ENCODE results near the gene FABP6. TPM values are rescaled to one million over a fixed set of nuclear protein-coding genes. Genes with fewer than 3 reads are reported as not detected.
"Not testable (repeated sequence)": the region's sequence is repeated elsewhere in the genome, so short reads cannot be mapped to it uniquely, and the experiment has no call there.

Gene FABP6
- total RNA-seq, 4 donors from 2014 or later: 2.5 TPM; not detected in 3

GRCh38 chr5:160186480-160186879 is 42.8 kb upstream of the FABP6 start:
- 90% methylated on average over 5 of the region's 5 CpGs for WGBS
- DNase-seq (ENCODE audit: low spot score in 2 of 2): no peak
- H3K4me3 ChIP-seq: no peak overlapping the region
- TF ChIP-seq EP300 (IDR thresholded peaks at IDR 0.05): no peak
- TF ChIP-seq POLR2A (IDR thresholded peaks at IDR 0.05): no peak
- TF ChIP-seq POLR2AphosphoS5 (IDR thresholded peaks at IDR 0.05): no peak
- TF ChIP-seq CTCF (IDR thresholded peaks at IDR 0.05): no peak
- H3K27me3 ChIP-seq: no peaks in the 10 kb centered on the region
- peaks cover 13% of the 10 kb centered on the region for H3K4me1 ChIP-seq
- no peaks in the 10 kb centered on the region for H3K9me3 ChIP-seq
- no peaks in the 10 kb centered on the region for H3K36me3 ChIP-seq
- no peak overlapping the region for H3K27ac ChIP-seq

GRCh38 chr5:160187091-160187490 is 42.2 kb upstream of the FABP6 start:
- WGBS: 71% methylated on average over 5 of the region's 5 CpGs
- Histone ChIP-seq H3K27me3 (no peaks in the 10 kb centered on the region), H3K4me1 (peaks cover 13% of the 10 kb centered on the region), H3K36me3 (no peaks in the 10 kb centered on the region), H3K4me3 (no peak overlapping the region), H3K9me3 (no peaks in the 10 kb centered on the region), H3K27ac (no peak overlapping the region)
- TF ChIP-seq POLR2AphosphoS5 (IDR thresholded peaks at IDR 0.05) (no peak), CTCF (IDR thresholded peaks at IDR 0.05) (no peak), EP300 (IDR thresholded peaks at IDR 0.05) (no peak), POLR2A (IDR thresholded peaks at IDR 0.05) (no peak)
- DNase-seq (ENCODE audit: low spot score in 2 of 2): no peak

GRCh38 chr5:160188141-160189015 is 40.9 kb upstream of the FABP6 start:
- Histone ChIP-seq H3K9me3 (no peaks in the 10 kb centered on the region), H3K27me3 (no peaks in the 10 kb centered on the region), H3K36me3 (no peaks in the 10 kb centered on the region), H3K4me1 (peaks cover 13% of the 10 kb centered on the region), H3K27ac (peak overlapping the region; percentile 65), H3K4me3 (peak overlapping the region; percentile 67)
- DNase-seq (ENCODE audit: low spot score in 2 of 2): peak; percentile 74 to 82
- no peak for TF ChIP-seq POLR2A (IDR thresholded peaks at IDR 0.05)
- no peak for TF ChIP-seq CTCF (IDR thresholded peaks at IDR 0.05)
- TF ChIP-seq EP300 (IDR thresholded peaks at IDR 0.05): no peak
- TF ChIP-seq POLR2AphosphoS5 (IDR thresholded peaks at IDR 0.05): no peak
- 1% methylated on average over 30 of the region's 40 CpGs for WGBS

GRCh38 chr5:160192424-160192823 is 36.9 kb upstream of the FABP6 start:
- Histone ChIP-seq H3K27me3 (no peaks in the 10 kb centered on the region), H3K9me3 (no peaks in the 10 kb centered on the region), H3K4me1 (peaks cover 13% of the 10 kb centered on the region), H3K27ac (no peak overlapping the region), H3K4me3 (no peak overlapping the region), H3K36me3 (no peaks in the 10 kb centered on the region)
- DNase-seq (ENCODE audit: low spot score in 2 of 2): no peak
- WGBS: 93% methylated on average over 7 of the region's 7 CpGs
- no peak for TF ChIP-seq POLR2A (IDR thresholded peaks at IDR 0.05)
- TF ChIP-seq CTCF (IDR thresholded peaks at IDR 0.05): no peak
- no peak for TF ChIP-seq POLR2AphosphoS5 (IDR thresholded peaks at IDR 0.05)
- TF ChIP-seq EP300 (IDR thresholded peaks at IDR 0.05): no peak

- H3K27ac ChIP-seq; DNase-seq (ENCODE audit: low spot score in 2 of 2); H3K4me3 ChIP-seq; H3K27me3 ChIP-seq; H3K9me3 ChIP-seq; H3K36me3 ChIP-seq: not testable (repeated sequence)
- peaks cover 10% of the 10 kb centered on the region for H3K4me1 ChIP-seq
- WGBS: 85% methylated on average over 10 of the region's 18 CpGs
These were observed 36.2 kb upstream of the FABP6 start for GRCh38 chr5:160193076-160193475.

GRCh38 chr5:160193790-160194189 is 35.5 kb upstream of the FABP6 start:
- 100% methylated on average over 23 of the region's 28 CpGs for WGBS
- not testable (repeated sequence) for H3K9me3 ChIP-seq; H3K36me3 ChIP-seq; H3K27me3 ChIP-seq; H3K4me3 ChIP-seq; DNase-seq (ENCODE audit: low spot score in 2 of 2); H3K4me1 ChIP-seq; H3K27ac ChIP-seq

All from suprapubic skin (tissue), 4 donors.